Measurements from ENCODE around the gene PIGU. TPM values are rescaled to one million over a fixed set of nuclear protein-coding genes. Genes with fewer than 3 reads are reported as not detected.
A peak's percentile ranks its signal among the peaks of the same experiment; 100 is the strongest.
"Not testable (repeated sequence)": the region's sequence is repeated elsewhere in the genome, so short reads cannot be mapped to it uniquely, and the experiment has no call there.

Gene PIGU
- total RNA-seq, 2 experiments from 2014 or later = 16.6 to 27.9 TPM

- H3K9me3 ChIP-seq (ENCODE audit: low read length) = no peaks in the 10 kb centered on the region
- ChIA-PET POLR2A (no interaction called here), CTCF (ENCODE audit: unreplicated experiment) (interaction anchor here (1.0 kb wide), 1 partner anchor 8 kb away, joined by 3 read pairs; the partner anchor contains the start of gene DYNLRB1)
- H3K9me2 ChIP-seq (ENCODE audit: insufficient read depth, low read length) = no peaks in the 10 kb centered on the region
- H3K27ac ChIP-seq (ENCODE audit: low read depth, low read length, poor library complexity, severe bottlenecking) = no peak overlapping the region
- H3K4me2 ChIP-seq (ENCODE audit: low read length) = no peak overlapping the region
- peaks cover 6% of the 10 kb centered on the region; the same call in 1 of the 2 replicates for H4K20me1 ChIP-seq (ENCODE audit: insufficient read depth, low read length)
- no TSS peak for BruUV-seq (replicated peaks)
- peaks cover 6% of the 10 kb centered on the region for H3K4me1 ChIP-seq (ENCODE audit: insufficient read depth, low read length, poor library complexity, severe bottlenecking)
- no peak overlapping the region for H3K4me3 ChIP-seq (ENCODE audit: low read depth, low read length, poor library complexity, severe bottlenecking)
- no peak overlapping the region for H2AFZ ChIP-seq (ENCODE audit: low read length)
- H3K36me3 ChIP-seq (ENCODE audit: insufficient read depth, low read length) = peaks cover 26% of the 10 kb centered on the region
- no peaks in the 10 kb centered on the region for H3K79me2 ChIP-seq (ENCODE audit: insufficient read depth, low read depth, low read length)
- intact Hi-C loops (cut with micrococcal nuclease; ENCODE audit: unreplicated experiment) = loop anchor here (5.0 kb wide), 1 partner anchor 332 kb away; no protein-coding TSS in a partner anchor
- TF ChIP-seq EZH2phosphoT487 (IDR thresholded peaks at IDR 0.05; ENCODE audit: borderline replicate concordance, low read depth, low read length) = no peak
- TF ChIP-seq, protein P1, sequence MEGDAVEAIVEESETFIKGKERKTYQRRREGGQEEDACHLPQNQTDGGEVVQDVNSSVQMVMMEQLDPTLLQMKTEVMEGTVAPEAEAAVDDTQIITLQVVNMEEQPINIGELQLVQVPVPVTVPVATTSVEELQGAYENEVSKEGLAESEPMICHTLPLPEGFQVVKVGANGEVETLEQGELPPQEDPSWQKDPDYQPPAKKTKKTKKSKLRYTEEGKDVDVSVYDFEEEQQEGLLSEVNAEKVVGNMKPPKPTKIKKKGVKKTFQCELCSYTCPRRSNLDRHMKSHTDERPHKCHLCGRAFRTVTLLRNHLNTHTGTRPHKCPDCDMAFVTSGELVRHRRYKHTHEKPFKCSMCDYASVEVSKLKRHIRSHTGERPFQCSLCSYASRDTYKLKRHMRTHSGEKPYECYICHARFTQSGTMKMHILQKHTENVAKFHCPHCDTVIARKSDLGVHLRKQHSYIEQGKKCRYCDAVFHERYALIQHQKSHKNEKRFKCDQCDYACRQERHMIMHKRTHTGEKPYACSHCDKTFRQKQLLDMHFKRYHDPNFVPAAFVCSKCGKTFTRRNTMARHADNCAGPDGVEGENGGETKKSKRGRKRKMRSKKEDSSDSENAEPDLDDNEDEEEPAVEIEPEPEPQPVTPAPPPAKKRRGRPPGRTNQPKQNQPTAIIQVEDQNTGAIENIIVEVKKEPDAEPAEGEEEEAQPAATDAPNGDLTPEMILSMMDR (conservative IDR thresholded peaks at IDR 0.05; ENCODE audit: low read length) = no peak
- DNase-seq (ENCODE audit: low spot score) = no peak
Observed at GRCh38 chr20:34524426-34524825, 152.5 kb downstream of the PIGU start.

DNA sequence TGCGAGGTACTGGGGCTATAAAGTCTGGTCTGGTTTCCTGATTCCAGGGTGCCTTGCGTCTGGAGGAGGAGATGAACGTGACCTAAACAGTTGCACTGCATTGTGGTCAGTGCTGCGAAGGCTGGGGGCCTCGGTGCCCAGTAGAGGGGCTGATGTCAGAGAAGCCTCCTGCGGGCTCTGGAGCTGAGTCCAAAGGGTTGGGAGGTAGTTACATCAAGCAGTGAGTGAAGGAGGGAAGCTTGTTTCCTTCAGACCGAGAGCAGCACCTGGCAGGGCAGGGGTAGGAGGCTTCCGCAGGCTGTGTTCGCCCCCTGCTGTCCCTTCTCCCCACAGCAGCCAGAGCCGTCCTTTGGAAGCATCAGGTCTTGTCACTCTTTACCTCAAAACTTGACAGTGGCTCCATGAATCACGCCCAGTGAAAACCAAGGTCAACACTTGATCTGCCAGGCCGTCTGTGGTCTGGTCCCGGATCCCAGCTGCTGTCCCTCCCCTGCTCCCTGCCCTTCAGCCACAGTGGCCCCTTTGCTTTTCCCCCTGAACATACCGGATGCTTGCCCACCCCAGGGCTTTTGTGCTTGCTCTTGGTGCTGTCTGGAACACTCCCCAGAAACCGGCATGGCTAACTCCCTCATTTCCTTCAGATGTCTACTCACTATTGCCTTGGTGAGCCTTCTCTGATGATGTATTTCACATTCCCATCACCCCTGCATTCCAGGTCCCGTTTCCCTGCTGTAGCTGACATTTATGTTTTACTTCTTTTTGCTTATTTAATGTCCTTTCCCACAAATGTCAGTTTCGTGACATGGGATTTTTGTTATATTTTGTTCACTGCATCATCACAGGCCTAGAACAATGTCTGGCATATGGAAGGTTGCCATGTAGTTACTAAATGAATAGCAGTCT, 153.7 kb downstream of the PIGU start:
- Histone ChIP-seq H3K4me3 (ENCODE audit: low read depth, low read length, poor library complexity, severe bottlenecking) (no peak overlapping the region), H2AFZ (ENCODE audit: low read length) (no peak overlapping the region), H3K4me2 (ENCODE audit: low read length) (peak overlapping the region; percentile 48), H4K20me1 (ENCODE audit: insufficient read depth, low read length) (peaks cover 6% of the 10 kb centered on the region; the same call in 1 of the 2 replicates), H3K9me2 (ENCODE audit: insufficient read depth, low read length) (no peaks in the 10 kb centered on the region), H3K9me3 (ENCODE audit: low read length) (no peaks in the 10 kb centered on the region), H3K79me2 (ENCODE audit: insufficient read depth, low read depth, low read length) (peaks cover 8% of the 10 kb centered on the region), H3K36me3 (ENCODE audit: insufficient read depth, low read length) (peaks cover 22% of the 10 kb centered on the region), H3K27ac (ENCODE audit: low read depth, low read length, poor library complexity, severe bottlenecking) (no peak overlapping the region), H3K4me1 (ENCODE audit: insufficient read depth, low read length, poor library complexity, severe bottlenecking) (peaks cover 16% of the 10 kb centered on the region)
- POLR2A ChIA-PET = interaction anchor here (0.6 to 1.2 kb wide), 7 partner anchors 101 to 322 kb away, joined by 3 to 8 read pairs (median 3); no protein-coding TSS in a partner anchor
- peak; percentile 79 for DNase-seq (ENCODE audit: low spot score)
- TF ChIP-seq, protein P1 (conservative IDR thresholded peaks at IDR 0.05; ENCODE audit: low read length) = peak; percentile 85
- TF ChIP-seq EZH2phosphoT487 (IDR thresholded peaks at IDR 0.05; ENCODE audit: borderline replicate concordance, low read depth, low read length) = no peak
- CTCF ChIA-PET (ENCODE audit: unreplicated experiment) = interaction anchor here (0.6 to 1.7 kb wide), 4 partner anchors 50 to 212 kb away, joined by 3 to 16 read pairs (median 4); no protein-coding TSS in a partner anchor
- BruUV-seq (replicated peaks) = no TSS peak
- intact Hi-C loops (cut with micrococcal nuclease; ENCODE audit: unreplicated experiment) = loop anchor here (1.0 to 5.0 kb wide), 2 partner anchors 211 to 331 kb away; no protein-coding TSS in a partner anchor

- H3K36me3 ChIP-seq (ENCODE audit: insufficient read depth, low read length); H3K27ac ChIP-seq (ENCODE audit: low read depth, low read length, poor library complexity, severe bottlenecking); H3K4me3 ChIP-seq (ENCODE audit: low read depth, low read length, poor library complexity, severe bottlenecking); H2AFZ ChIP-seq (ENCODE audit: low read length); H4K20me1 ChIP-seq (ENCODE audit: insufficient read depth, low read length); H3K9me2 ChIP-seq (ENCODE audit: insufficient read depth, low read length); H3K4me2 ChIP-seq (ENCODE audit: low read length); BruUV-seq (replicated peaks); DNase-seq (ENCODE audit: low spot score); CTCF ChIA-PET (ENCODE audit: unreplicated experiment); H3K9me3 ChIP-seq (ENCODE audit: low read length): not testable (repeated sequence)
- intact Hi-C loops (cut with micrococcal nuclease; ENCODE audit: unreplicated experiment) = loop anchor here (5.0 kb wide), 1 partner anchor 328 kb away; no protein-coding TSS in a partner anchor
- H3K4me1 ChIP-seq (ENCODE audit: insufficient read depth, low read length, poor library complexity, severe bottlenecking) = peaks cover 23% of the 10 kb centered on the region
- H3K79me2 ChIP-seq (ENCODE audit: insufficient read depth, low read depth, low read length) = peaks cover 28% of the 10 kb centered on the region
- POLR2A ChIA-PET = interaction anchor here (0.6 kb wide), 2 partner anchors 399 to 1540 kb away, joined by 3 to 4 read pairs; no protein-coding TSS in a partner anchor
Observed at GRCh38 chr20:34519841-34520240, 157.1 kb downstream of the PIGU start.

DNA sequence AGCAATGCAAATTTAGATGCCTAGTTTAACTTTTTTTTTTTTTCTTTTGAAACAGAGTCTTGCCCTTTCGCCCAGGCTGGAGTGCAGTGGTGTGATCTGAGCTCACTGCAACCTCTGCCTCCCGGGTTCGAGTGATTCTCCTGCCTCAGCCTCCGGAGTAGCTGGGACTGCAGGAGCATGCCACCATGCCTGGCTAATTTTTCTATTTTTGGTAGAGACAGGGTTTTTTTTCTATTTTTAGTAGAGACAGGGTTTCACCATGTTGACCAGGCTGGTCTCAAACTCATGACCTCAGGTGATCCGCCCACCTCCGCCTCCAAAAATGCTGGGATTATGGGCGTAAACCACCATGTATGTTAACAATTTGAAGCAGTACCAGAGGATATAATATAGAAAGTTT, 158.0 kb downstream of the PIGU start:
- BruUV-seq (replicated peaks); H3K4me2 ChIP-seq (ENCODE audit: low read length); CTCF ChIA-PET (ENCODE audit: unreplicated experiment); H3K9me3 ChIP-seq (ENCODE audit: low read length); H3K9me2 ChIP-seq (ENCODE audit: insufficient read depth, low read length); intact Hi-C loops (cut with micrococcal nuclease; ENCODE audit: unreplicated experiment); H3K4me3 ChIP-seq (ENCODE audit: low read depth, low read length, poor library complexity, severe bottlenecking); H4K20me1 ChIP-seq (ENCODE audit: insufficient read depth, low read length); H3K36me3 ChIP-seq (ENCODE audit: insufficient read depth, low read length); H3K27ac ChIP-seq (ENCODE audit: low read depth, low read length, poor library complexity, severe bottlenecking); H2AFZ ChIP-seq (ENCODE audit: low read length); DNase-seq (ENCODE audit: low spot score): not testable (repeated sequence)
- H3K4me1 ChIP-seq (ENCODE audit: insufficient read depth, low read length, poor library complexity, severe bottlenecking) = peaks cover 25% of the 10 kb centered on the region
- POLR2A ChIA-PET = interaction anchor here (0.6 to 0.7 kb wide), 3 partner anchors 23 to 398 kb away, joined by 3 to 4 read pairs (median 4); no protein-coding TSS in a partner anchor
- peaks cover 28% of the 10 kb centered on the region for H3K79me2 ChIP-seq (ENCODE audit: insufficient read depth, low read depth, low read length)

Data from OCI-LY7 (cell line).